ENCODE measurements around the gene HSD3B1.

- TF ChIP-seq CTCF (IDR thresholded peaks at IDR 0.05) (no peak), ELK1 (IDR thresholded peaks at IDR 0.05; ENCODE audit: low read depth, low read length) (no peak), POLR2A (IDR thresholded peaks at IDR 0.05; ENCODE audit: low read length) (no peak), ESRRA (IDR thresholded peaks at IDR 0.05; ENCODE audit: borderline replicate concordance, low read length) (no peak), SMC3 (IDR thresholded peaks at IDR 0.05) (no peak), MAX (IDR thresholded peaks at IDR 0.05) (no peak), HOXB5 (CRISPR knock-in tag; IDR thresholded peaks at IDR 0.05) (no peak)
These were observed 35.5 kb downstream of the HSD3B1 start for GRCh38 chr1:119542492-119542946.

All from A549 (cell line).